Stimulated activated CD4-positive, alpha-beta T cell treated with anti-CD3 and anti-CD28 coated beads, TNF-alpha, amount 100 ng/mL, for 48 hours (primary cell): ENCODE data around the gene CD300A.
A peak's percentile ranks its signal among the peaks of the same experiment; 100 is the strongest.

Experiments used
- DNase-seq, 3 donors: peaks; one replicate each; pipeline ENCODE4 v3.0.0-alpha.2; 2020; ENCODE audit warnings: low read depth in 3 of 3

Gene CD300A

DNA sequence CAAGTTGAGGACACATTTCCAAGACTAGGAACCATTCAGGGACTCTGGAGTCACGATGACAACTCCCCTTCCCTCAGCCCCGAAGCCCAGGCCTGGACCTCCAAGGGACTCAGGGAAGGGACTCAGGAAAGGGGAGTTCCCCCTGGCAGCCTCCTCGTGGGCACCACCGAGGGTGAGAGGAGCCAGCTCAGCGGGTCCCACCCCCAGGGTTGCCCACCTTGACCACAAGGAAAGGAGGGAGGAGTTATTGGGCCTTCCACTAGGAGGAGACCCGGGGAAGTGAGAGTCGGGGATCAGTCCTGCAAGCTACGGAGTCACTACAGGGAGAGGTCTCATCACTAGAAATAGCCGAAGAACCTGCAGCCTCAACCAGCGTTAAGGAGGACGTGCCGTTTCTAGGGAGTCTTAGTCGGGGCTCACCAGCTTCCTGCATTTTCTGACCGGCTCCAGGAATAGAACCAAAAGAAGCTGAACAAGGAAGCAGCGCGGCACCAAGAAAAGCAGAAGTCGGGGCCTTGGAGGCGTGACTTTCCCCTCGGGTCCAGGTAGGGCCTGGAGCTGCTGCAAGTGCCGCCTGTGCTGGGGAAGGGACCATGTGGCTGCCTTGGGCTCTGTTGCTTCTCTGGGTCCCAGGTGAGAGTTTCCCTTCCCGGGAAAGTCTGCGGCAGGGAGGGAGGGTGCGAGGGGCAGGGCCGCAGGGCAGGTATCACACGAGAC, at the start of gene CD300A:
TSS of gene CD300A (plus strand) at position 524 of the 717 bp plus-strand sequence. CDS start at position 594, 70 bp downstream.
- DNase-seq: no peak

DNA sequence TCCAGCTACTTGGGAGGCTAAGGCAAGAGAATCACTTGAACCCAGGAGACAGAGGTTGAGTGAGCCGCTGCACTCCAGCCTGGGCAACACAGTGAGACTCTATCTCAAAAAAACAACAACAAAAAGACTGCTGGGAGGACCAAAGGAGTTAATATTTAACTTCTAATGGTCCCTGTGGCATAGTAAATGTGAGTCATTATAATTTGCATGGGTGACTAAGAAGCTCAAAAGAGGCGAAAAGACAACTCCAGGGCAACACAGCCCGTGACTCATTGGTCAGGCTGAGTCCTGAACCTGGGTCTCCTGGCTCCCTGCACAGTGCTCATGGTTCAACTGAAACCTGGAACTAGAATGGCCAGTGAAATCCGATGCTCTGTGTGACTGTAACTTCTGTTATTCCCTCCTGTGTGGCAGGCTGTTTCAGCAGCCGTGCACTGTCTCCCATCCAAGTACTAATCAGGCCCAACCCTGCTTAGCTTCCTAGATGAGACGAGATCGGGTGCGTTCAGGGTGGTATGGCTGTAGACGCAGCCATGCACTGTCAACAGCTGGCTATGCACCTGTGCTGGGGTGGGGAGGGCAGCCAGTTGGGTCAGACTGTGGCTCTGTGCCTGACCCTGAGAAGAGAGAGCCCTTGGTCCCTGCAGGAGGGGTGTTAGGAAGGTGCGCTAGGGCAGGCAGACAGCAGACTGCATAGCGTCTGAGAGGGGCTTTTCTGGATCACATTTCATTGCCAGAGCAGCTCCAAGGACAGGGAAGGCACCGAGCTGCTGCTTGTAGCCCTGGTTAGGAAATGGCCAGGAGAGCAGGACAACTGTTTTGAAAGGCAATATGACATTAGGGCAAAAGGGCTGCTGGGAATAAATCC, 49.0 kb upstream of the CD300A start:
- no peak for DNase-seq

DNA sequence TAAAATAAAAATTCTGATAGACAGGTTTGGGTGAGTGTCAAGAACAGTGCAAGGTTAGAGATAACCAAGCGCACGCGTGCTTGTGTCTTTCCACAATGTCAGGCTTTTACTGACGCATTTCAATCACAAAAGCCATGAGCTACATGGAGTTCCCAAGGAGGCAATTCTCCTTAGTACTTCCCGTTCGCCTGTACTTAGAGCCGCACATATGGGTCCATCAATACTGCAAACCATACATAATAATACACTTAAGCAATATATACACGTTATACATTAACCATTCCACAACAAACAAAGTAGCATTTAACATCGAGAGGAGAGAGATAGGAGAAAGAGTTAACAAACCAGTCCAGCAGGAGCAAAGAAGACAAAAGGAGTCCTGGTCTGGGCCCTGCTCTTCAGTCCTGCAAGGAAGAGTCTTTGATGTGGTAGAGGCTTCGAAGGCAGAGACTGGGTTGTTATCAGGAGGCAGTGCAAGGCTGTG, 46.5 kb upstream of the CD300A start:
- DNase-seq: no peak

DNA sequence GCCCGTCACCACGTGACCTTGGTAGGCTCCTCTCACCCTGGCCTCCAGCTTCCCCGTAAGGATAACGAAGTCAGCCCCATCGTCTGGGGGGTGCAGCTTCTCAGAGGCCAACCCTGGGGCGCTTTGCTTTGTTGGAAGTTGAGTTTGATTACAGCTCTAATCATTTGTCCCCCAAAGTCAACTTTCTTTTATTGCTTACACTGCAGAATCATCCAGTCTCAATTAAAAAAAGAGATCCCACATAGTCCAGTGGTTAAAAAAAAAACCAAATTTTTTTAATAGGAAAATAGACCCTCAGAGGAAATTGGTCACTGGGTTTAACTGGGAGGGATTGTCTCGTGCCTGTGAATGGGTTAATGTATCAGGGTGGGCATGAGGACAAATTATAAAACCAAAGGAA, 42.3 kb upstream of the CD300A start:
- DNase-seq: no peak

DNA sequence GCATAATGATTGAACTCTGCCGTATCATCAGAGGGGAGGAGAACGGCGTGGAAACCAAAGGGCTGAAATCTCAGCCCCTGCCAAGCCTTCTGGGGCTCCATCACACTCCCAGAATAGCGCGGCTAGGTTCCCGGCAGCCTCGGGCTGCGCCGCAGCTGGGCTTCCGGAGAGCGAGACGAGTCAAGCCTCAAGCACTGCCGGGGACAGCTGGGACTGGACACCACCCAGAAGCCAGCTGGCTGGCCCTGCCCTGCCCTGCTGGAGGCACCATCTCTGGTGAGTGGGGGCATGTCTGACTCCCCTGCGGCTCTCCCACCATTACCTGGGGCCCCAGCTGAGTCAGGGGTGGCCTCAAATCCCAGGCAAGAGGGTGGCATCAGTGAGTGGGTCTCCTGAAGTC, 41.8 kb upstream of the CD300A start:
- DNase-seq: no peak

DNA sequence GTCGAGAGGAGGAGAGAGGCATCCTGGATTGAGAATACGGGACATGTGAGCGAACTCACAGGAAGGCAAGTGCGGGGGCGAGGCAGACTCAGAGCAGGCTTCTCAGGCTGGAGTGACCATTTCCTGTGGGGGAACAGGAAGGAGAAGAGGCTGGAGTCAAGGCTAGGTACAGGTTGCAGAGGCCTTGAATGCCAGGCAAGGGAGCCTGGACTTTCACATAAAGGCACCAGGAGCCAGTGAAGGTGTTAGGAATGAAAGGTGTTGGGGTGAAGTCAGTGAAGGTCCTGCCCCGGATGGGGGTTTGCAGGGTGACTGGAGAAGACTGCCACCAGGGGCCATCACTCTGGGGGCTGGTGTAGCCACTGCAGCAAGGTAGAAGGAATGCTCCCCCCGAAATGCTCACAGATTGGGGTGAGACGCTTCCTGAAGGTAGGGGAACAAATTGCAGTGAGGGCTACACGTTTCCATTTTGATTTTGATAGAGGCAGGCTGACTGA, 39.8 kb upstream of the CD300A start:
- no peak for DNase-seq

DNA sequence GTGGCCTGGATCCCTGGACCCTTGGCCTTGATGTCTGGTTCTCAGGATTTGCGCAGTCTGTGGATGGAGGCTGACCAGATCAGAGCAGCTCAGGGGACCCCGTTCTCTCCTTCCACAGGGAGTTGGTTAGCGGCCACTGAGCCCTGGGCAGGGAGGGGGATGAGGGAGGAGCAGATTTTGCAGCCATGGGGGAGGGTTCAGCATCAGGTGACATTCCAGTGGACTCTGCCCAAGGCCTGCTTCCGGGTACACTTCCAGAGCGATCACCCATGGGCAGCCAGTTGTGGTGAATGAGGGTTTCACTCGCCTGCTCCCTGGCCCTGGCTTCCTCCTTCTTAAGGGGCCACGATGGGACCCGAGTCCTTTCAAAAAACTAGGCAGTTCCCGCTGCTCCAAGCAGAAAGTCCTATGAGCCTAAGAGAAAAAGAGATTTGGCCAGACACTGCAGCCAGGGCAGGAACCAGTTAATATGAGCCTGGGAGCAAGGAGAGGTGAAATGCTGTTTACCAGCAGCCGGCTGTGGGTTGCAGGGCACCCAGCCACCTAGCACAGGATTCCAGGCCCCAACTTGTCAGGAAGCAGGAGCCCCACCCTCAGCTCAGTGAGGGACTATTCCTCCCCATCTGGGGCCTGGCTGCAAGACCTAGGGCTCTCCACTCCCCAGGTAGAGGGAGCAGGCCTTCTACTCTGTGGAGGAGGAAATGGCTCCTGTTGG, 39.2 kb upstream of the CD300A start:
- no peak for DNase-seq

DNA sequence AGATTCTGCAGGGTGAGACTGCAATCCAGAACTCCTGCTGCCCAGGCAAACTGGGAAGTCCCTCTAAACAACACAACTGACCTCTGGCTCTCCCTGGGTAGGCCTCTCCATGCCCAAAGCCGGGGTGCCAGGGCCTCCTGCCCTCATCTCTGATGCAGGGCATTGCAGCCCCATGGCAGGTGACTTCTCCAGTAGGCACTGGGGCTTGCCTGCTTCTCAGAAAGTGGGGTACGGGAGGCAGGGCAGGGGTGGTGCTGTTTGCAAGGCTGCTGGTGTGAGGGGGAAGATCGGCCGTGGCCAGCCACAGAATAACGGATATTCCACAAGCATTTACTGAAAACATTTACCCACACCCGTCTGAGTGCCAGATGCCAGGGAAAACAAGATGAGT, 38.7 kb upstream of the CD300A start:
- no peak for DNase-seq

DNA sequence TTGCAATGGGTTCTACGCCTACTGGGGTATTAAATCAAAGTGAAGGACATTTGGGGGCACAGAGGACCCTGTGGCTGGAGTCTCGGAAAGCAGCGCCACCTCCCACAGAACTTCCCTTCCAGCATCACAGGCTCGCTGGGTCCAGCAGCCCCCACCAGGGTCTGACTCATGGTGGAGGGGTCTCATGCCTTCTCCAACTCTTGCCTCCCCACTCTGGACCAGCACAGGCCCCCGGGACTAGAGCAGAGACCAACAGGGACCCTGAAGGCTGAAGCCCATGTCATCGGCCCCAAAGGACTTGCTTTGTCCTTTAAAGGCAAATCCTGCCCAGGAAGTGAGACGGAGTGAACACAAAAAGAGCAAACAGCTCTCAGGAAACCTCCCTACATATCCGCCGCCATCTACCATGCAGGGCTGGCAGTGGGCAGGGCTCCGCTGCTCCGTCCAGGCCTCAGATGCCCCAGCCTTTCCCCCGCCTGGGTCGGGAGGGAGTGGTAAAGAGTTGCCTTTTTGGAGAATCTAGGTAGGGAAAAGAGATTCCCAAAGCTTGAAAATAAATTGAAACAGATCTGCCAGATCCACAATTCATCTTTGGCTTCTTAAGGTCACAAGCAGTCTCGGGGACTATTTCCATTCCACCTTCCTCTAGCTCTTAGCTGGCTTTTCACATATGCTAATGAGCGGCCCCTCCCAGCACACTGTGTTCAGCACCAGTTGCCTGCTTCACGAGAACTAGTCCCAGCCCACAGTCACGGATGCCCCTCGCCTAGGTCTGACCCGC, 36.6 kb upstream of the CD300A start:
- no peak for DNase-seq

DNA sequence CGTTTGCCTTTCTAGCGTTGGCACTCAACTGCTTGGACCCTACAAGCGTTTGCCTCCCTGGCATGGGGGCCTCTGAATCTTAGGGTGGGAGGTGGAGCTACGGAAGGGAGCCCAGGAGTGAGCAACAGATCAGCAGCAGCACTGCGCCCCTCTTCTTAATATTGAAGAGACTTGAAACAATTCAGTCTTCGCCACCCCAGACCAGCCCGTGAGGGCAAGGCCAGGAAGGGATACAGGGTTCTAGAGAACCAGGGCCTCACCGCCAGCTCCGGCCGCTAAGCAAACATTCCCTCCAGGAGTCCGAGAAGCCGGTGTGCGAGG, 36.1 kb upstream of the CD300A start:
- no peak for DNase-seq

DNA sequence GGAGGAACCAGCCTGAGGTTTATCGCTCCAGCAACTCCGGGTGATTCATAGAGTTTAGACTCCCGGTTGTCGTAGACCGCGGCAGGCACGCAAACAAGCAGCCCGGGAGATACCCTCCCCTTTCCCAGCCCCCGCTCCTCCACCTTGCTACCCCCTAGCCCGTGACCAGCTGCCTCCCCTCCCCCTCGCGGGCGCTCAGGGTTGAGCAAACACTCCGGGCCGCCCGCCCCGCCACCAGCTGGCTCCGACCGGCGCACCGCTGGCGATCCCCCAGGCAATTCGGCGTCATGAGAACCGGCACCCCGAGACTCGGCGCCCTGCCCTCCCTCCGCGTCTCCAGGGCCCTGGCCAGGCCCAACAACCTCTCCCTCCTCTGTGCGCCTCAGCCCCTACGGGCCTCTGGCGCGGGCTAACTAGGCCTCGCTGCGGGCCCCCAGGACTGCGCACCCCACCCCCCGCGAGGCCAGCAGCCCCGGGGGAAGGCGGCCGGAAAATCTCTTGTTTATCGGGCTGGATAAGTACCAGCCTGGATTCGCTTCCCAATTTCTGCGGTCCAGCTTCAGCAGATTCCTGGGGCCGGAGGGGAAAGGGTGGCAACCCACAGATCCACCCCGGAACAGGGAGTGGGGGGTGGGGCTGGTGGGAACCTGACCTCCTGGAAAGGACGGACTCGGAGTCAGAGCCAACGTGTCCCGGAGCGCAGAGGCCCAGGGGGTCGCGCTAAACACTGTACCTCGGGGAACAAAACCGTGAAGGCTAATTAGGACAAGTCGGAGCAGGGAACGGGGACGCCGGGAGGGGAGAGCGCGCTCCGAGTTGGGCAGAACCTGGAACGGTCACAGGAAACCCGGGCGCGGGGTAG, 35.5 kb upstream of the CD300A start:
- no peak for DNase-seq

DNA sequence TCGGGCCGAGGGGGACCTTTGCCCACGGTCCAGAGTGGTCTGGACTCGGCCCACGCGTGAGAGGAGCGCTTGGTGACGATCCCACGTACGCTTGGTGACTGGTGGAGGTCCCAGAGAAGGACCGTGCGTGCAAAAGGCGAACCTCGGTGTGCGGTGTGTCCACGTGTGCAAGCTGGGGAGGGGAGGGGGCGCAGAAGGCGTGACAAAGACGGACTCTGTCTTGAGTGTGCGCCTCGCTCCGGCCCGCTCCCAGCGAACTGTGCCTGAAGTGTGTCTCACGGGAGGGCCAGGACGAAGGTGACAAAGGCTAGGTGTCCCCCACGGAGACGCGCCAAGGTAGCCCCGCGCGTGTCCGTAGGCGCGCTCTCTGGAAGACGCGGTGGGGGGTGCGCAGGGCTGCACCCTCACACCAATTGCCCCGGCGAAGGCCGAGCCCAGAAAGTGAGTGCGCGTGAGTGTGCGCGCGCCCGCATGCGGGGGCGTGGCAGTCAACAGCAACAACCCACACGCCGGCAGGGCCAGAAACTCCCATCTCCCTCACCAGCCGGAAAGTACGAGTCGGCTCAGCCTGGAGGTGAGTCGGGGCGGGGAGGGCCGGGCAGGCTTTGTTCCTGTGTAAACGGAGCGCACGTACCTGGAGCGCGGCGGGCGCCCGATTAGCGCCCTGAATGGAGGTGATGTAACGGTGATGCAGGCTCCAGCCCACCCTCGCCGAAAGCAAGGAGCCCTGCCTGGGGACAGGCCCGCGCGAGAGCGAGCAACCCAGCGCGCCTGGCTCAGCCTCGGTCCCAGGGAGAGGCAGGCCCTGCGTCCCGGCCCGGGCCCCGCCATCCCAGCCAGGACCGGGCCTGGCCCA, 34.6 kb upstream of the CD300A start, which contains the start of gene GPRC5C:
TSS of gene GPRC5C (plus strand) at position 521 of the 856 bp plus-strand sequence. CDS start 7,689 bp downstream, outside the sequence.
- DNase-seq: peak; percentile 18 to 62 (median 24)

DNA sequence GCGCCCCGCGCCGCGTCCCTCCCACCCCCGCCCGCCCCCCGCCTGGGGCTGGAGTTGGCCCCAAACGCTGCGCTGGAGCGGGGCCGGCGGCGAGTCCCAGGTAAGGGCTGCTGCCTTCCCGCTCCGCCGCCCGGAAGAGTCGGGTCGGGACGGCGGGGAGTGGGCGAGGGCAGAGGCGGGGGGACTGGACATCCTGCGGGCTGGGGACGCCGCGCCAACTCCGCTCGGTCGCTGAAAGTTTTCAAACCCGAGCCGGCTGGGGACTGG, 34.1 kb upstream of the CD300A start:
- DNase-seq: no peak

DNA sequence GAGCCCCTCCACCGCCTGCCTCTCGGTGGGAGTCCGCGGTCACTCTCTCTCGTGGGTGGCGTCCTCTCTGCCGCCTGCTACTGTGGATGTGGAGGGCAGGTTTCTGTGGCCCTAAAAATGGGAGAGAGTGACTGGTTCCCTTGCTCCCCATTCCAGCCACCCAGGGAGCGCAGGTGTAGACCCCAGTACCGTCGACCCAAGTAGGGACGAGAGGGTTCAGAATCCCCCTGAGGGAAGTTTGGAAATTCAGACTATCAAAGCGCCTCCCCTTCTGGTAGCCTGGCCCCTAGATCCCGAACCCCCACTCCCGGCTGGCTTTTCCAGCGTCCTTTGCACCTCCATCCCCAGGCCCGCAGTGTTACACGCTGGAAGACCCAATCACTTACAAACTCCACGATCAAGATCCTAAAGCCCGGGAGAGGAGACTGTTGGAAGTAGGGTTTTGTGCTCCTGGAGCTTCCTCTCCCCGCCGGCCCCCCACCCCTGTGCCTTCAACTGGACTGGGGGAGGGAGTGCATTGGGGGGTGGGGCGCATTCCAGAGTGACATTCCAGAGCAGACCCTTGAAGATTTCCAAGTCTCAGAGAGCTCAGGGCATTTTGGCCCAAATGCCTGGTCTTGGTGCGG, 33.6 kb upstream of the CD300A start:
- no peak for DNase-seq

DNA sequence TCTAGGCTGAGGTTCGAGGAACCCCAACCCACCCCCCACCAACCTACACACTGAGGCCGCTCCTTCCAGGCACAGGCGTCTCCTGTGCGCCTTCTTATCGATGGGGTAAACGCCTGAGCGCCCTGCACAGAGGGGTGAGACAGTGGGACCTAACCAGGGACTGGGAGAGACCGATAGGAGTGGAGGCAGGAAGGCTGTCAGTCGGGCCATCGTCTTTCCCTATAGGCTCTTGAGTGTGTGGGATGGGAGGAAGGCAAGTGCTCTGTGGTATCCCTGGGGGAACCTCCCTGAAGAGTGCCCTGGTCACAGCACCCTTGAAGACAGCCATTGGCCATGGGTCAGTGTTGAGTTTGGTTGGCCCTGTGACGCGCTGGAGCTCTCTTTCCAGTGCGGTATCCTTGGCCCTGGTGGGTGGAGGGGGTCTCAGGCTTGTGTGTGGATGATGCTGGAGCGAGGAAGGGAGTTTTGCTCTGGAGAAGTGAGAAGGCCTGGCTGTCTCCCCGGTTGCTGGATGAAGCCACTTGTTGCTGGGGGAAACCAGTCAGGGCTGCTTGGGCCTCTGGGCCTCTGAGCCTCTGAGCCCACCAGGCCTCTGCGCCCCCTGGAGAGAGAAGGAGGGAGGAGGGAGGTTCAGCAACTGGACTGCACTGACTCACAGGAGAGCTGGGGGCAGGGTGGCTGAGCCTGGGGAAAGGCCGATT, 32.9 kb upstream of the CD300A start:
- no peak for DNase-seq

DNA sequence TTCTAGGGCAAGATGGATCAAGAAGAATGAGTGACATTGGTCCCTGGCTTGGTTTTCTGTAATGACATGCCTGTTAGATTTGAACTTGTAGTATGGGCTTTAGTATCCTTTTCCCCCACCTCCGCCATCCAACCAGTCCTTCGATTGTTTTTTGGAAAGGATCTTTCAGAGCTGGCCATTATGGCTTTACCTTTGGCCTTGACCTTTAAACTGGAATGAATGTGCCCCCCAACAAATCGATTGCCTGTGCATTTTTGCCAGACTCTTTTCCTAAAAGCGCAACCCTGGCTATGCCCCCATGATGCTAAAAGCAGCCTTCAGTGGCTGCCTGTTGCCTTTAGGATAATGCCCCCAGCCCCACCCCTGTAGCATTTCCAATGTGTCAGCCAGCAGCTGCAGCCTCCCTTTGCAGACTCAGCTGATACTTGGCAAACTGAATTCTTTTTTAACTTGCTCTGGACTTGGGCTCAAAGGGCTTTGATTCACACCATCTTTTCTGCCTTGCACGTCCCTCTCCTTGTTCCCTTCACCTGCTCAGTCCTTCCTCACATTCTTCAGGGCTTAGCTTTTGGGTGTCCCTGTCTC, 30.6 kb upstream of the CD300A start:
- no peak for DNase-seq

DNA sequence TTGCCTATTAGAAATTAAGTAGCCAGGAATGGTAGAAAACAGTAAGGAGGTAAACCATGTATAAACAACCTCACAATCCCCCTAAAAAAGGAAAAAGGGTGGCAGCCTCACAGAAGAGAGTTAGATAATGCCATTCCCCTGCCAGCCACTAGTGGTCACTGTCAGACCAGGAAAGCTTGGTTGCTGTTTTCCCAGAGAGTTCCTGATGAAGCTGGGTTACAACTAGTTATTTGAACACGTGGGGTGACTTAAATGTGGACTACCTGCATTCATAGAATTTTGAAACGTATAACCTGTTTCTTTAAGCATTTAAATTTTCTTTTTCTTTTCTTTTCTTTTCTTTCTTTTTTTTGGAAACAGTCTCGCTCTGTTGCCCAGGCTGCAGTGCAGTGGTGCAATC, 28.7 kb upstream of the CD300A start:
- no peak for DNase-seq
